ENCODE data around the gene PTPRN. TPM values are rescaled to one million over a fixed set of nuclear protein-coding genes. Genes with fewer than 3 reads are reported as not detected.

The PTPRN gene
- total and polyA plus RNA-seq, 2 of the 8 experiments (the other 6 are each of a cell fraction or from before 2014, with no cell fraction given) = 5.4 to 8.2 TPM

GRCh38 chr2:219296142-219296541 is 13.1 kb downstream of the PTPRN start (continued):
- TF ChIP-seq KDM5A (IDR thresholded peaks at IDR 0.05; ENCODE audit: low read length) (no peak), BACH1 (IDR thresholded peaks at IDR 0.05; ENCODE audit: low read length) (no peak), SP4 (IDR thresholded peaks at IDR 0.05; ENCODE audit: low read length) (no peak), RBBP5 (IDR thresholded peaks at IDR 0.05; ENCODE audit: borderline replicate concordance, low read depth, low read length) (no peak), SIX5 (IDR thresholded peaks at IDR 0.05; ENCODE audit: low read depth, low read length) (no peak), MAFK (IDR thresholded peaks at IDR 0.05; ENCODE audit: low read depth, low read length) (no peak)
